RWPE1 (cell line): ENCODE measurements around the gene EPB41L5.
"Not testable (repeated sequence)": the region's sequence is repeated elsewhere in the genome, so short reads cannot be mapped to it uniquely, and the experiment has no call there.

ENCODE experiments used
- CTCF ChIA-PET: fragments of 350-600 bp; sonication (Branson Sonifier 250); formaldehyde crosslinking; extraction: SDS; loops from one replicate; lab custom pipeline; 2021; lab: Yijun Ruan, JAX
- POLR2A ChIA-PET: fragments of 400-600 bp; formaldehyde crosslinking; extraction: SDS; loops from one replicate; lab custom pipeline; 2020; ENCODE audit warnings: antibody characterized with exemption; ENCODE audit not compliant: low non-redundant PET; lab: Yijun Ruan, JAX
- DNase-seq: peaks from one replicate; pipeline ENCODE4 v3.0.0; 2012; ENCODE audit warnings: low spot score
- H3K27ac ChIP-seq: fragments of 450-650 bp; 2 replicates; pipeline ENCODE4 v1.5.1; 2017
- CTCF ChIP-seq: fragments of 450-650 bp; conservative IDR thresholded peaks from 2 replicates; pipeline ENCODE4 v1.5.1; 2017; ENCODE audit warnings: low read depth, mild to moderate bottlenecking

EPB41L5 gene

GRCh38 chr2:120012771-120013596 lies at the start of gene EPB41L5:
Gene EPB41L5 (plus strand): TSS chr2:120013077. CDS start chr2:120019085, 6,008 bp downstream.
- peak; percentile 88 for DNase-seq
- H3K27ac ChIP-seq: peak within 1 kb of the TSS; percentile 49
- POLR2A ChIA-PET: no interaction called here
- CTCF ChIA-PET: interaction anchor here (0.9 kb wide), 1 partner anchor 310 kb away, joined by 3 read pairs; no protein-coding TSS in a partner anchor
- TF ChIP-seq CTCF: no peak

- no peak for TF ChIP-seq CTCF
- no peak overlapping the region for H3K27ac ChIP-seq
- CTCF ChIA-PET: no interaction called here
- POLR2A ChIA-PET: no interaction called here
- no peak for DNase-seq
Measured at GRCh38 chr2:119981896-119982295, 31.0 kb upstream of the EPB41L5 start.

- no peak overlapping the region for H3K27ac ChIP-seq
- ChIA-PET POLR2A (no interaction called here), CTCF (interaction anchor here (0.6 kb wide), 1 partner anchor 285 kb away, joined by 3 read pairs; no protein-coding TSS in a partner anchor)
- no peak for DNase-seq
- no peak for TF ChIP-seq CTCF
Measured at GRCh38 chr2:119982506-119982905, 30.4 kb upstream of the EPB41L5 start.

GRCh38 chr2:119983108-119983507 lies 29.8 kb upstream of the EPB41L5 start:
- H3K27ac ChIP-seq: no peak overlapping the region
- CTCF ChIA-PET: interaction anchor here (0.8 kb wide), 1 partner anchor 15 kb away, joined by 3 read pairs; no protein-coding TSS in a partner anchor
- no peak for DNase-seq
- POLR2A ChIA-PET: no interaction called here
- no peak for TF ChIP-seq CTCF

- no peak for DNase-seq
- ChIA-PET CTCF (interaction anchor here (0.6 kb wide), 1 partner anchor 48 kb away, joined by 8 read pairs; no protein-coding TSS in a partner anchor), POLR2A (no interaction called here)
- no peak overlapping the region for H3K27ac ChIP-seq
- TF ChIP-seq CTCF: no peak
Measured at GRCh38 chr2:119996148-119996547, 16.7 kb upstream of the EPB41L5 start.

- DNase-seq, CTCF ChIA-PET, H3K27ac ChIP-seq, POLR2A ChIA-PET: not testable (repeated sequence)
Measured at GRCh38 chr2:119996896-119997891, 15.7 kb upstream of the EPB41L5 start.
